ENCODE results near the gene NT5C1B. TPM values are rescaled to one million over a fixed set of nuclear protein-coding genes. Genes with fewer than 3 reads are reported as not detected.

NT5C1B gene
- polyA plus RNA-seq, 2 of the 4 experiments (the other 2 are of a cell fraction), result not detected

DNA sequence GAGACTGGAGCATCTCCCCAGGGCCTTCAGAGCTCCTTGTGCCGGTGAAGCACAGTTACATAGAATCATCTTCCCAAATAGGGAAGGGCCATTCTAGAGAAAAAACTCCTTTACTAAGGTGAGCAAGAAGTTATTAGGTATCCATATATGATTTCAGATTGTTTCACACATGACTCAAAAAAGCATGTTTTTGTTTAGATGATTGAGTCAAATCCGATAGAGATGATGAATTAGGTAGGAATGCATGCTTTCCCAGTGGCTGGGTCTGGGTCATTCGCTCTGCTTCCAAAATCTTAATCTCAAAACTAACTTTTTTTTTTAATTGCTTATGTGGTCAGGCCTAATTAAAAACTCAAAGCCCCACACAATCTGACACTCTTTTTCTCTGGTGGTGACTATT is 3.8 kb downstream of the NT5C1B start (continued):
- TF ChIP-seq, protein P1, sequence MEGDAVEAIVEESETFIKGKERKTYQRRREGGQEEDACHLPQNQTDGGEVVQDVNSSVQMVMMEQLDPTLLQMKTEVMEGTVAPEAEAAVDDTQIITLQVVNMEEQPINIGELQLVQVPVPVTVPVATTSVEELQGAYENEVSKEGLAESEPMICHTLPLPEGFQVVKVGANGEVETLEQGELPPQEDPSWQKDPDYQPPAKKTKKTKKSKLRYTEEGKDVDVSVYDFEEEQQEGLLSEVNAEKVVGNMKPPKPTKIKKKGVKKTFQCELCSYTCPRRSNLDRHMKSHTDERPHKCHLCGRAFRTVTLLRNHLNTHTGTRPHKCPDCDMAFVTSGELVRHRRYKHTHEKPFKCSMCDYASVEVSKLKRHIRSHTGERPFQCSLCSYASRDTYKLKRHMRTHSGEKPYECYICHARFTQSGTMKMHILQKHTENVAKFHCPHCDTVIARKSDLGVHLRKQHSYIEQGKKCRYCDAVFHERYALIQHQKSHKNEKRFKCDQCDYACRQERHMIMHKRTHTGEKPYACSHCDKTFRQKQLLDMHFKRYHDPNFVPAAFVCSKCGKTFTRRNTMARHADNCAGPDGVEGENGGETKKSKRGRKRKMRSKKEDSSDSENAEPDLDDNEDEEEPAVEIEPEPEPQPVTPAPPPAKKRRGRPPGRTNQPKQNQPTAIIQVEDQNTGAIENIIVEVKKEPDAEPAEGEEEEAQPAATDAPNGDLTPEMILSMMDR (IDR thresholded peaks at IDR 0.05), result no peak
- TF ChIP-seq POLR2A (IDR thresholded peaks at IDR 0.05; ENCODE audit: low read length) (no peak), HOXB13 (CRISPR knock-in tag; IDR thresholded peaks at IDR 0.05; ENCODE audit: low read depth) (no peak), FOSB (CRISPR knock-in tag; IDR thresholded peaks at IDR 0.05) (no peak), ZSCAN20 (CRISPR knock-in tag; IDR thresholded peaks at IDR 0.05) (no peak), TFCP2L1 (CRISPR knock-in tag; IDR thresholded peaks at IDR 0.05) (no peak), RFX5 (IDR thresholded peaks at IDR 0.05) (no peak), MYC (IDR thresholded peaks at IDR 0.05; ENCODE audit: borderline replicate concordance, low read length) (no peak)

DNA sequence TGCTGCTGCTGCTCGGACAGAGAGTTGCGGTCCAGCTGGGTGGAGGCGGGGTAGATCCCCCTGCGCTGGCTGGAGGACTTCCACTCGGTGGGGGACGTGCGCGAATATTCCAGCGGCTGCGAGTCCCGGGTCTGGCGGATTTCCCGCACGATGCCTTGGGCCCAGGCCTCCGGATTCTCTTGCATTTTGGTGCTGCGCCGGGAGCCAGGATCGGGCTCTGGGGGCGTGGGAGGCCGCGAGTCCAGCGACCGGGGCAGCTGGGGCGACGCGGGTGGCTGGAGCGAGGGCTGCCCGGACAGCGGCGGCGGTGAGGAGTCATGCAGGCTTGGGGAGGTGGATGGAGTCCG is 4.8 kb downstream of the NT5C1B start:
- WGBS (ENCODE audit: missing lambda C conversion rate), result 86% methylated on average over 31 of the region's 32 CpGs

DNA sequence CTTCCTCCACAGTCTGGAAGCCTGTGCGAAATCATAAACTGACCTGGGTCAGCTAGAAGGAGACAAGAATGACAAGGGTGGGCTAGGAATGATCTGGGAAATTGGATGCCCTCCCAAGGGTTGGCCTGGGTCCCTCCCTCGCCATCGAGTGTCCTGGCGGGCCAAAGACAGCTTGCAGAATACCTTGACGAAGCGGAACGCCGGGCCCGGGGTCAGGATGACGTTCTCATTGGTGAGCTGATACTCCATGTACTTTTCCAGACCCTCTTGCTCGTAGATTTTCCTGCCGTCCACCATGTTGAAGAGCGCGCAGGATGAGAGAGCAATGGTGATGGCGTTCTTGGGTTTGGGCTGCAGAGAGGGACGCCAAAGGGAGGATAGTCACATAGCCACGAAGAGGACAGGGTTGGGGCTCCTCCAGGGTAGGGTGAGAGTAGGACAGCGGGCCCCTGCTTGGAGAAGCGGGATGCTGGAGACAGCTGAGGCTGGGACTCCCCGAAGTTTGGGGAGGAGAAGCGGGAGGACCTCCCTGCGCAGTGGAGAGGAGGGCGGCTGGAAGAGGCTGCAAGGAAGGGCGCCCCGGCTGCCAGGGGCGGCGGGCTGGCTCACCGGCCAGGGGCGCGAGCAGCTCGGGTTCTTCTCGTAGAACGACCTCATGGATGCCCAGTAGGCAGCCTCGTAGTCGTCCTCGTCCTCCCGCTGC is 5.3 kb downstream of the NT5C1B start:
- DNase-seq (ENCODE audit: low read depth in 1 of 2, low spot score in 1 of 2) (no peak), FAIRE-seq (no peak), ATAC-seq (no peak)
- no peaks in the 10 kb centered on the region for H3K4me1 ChIP-seq
- WGBS (ENCODE audit: missing lambda C conversion rate), result 64% methylated on average over 37 of the region's 37 CpGs
- H3K4me3 ChIP-seq, result no peak overlapping the region
- POLR2A ChIA-PET, result no interaction called here
- H3K27ac ChIP-seq, result no peak overlapping the region
- CTCF ChIA-PET, result no interaction called here
- 0 out of 3 replicates have a peak, but pooled peaks cover 4% of the 10 kb centered on the region for H3K9me3 ChIP-seq
- no peak overlapping the region for H3K4me2 ChIP-seq
- TF ChIP-seq SMC3 (IDR thresholded peaks at IDR 0.05), result no peak
- no peak for TF ChIP-seq RCOR1 (IDR thresholded peaks at IDR 0.05; ENCODE audit: low read depth, low read length)
- TF ChIP-seq MAFK (IDR thresholded peaks at IDR 0.05; ENCODE audit: partially characterized antibody), result no peak
- no peak for TF ChIP-seq EHMT2 (IDR thresholded peaks at IDR 0.05; ENCODE audit: low read depth)
- no peak for TF ChIP-seq ESRRA (IDR thresholded peaks at IDR 0.05; ENCODE audit: borderline replicate concordance, low read length)
- no peak for TF ChIP-seq EHF (CRISPR knock-in tag; IDR thresholded peaks at IDR 0.05)
- TF ChIP-seq HOXA7 (CRISPR knock-in tag; IDR thresholded peaks at IDR 0.05), result no peak
- no peak for TF ChIP-seq BHLHE40 (IDR thresholded peaks at IDR 0.05; ENCODE audit: low read depth, low read length)
- TF ChIP-seq HDAC2 (IDR thresholded peaks at IDR 0.05), result no peak
- no peak for TF ChIP-seq JUNB (IDR thresholded peaks at IDR 0.05)
- no peak for TF ChIP-seq CBX2 (IDR thresholded peaks at IDR 0.05; ENCODE audit: borderline replicate concordance, low read depth)
- TF ChIP-seq, protein P2, sequence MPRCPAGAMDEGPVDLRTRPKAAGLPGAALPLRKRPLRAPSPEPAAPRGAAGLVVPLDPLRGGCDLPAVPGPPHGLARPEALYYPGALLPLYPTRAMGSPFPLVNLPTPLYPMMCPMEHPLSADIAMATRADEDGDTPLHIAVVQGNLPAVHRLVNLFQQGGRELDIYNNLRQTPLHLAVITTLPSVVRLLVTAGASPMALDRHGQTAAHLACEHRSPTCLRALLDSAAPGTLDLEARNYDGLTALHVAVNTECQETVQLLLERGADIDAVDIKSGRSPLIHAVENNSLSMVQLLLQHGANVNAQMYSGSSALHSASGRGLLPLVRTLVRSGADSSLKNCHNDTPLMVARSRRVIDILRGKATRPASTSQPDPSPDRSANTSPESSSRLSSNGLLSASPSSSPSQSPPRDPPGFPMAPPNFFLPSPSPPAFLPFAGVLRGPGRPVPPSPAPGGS (IDR thresholded peaks at IDR 0.05), result no peak
- no peak for TF ChIP-seq ZC3H11A (IDR thresholded peaks at IDR 0.05)
- TF ChIP-seq, protein P3, sequence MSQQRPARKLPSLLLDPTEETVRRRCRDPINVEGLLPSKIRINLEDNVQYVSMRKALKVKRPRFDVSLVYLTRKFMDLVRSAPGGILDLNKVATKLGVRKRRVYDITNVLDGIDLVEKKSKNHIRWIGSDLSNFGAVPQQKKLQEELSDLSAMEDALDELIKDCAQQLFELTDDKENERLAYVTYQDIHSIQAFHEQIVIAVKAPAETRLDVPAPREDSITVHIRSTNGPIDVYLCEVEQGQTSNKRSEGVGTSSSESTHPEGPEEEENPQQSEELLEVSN (IDR thresholded peaks at IDR 0.05; ENCODE audit: borderline replicate concordance, low read depth), result no peak
- no peak for TF ChIP-seq MYC (IDR thresholded peaks at IDR 0.05; ENCODE audit: borderline replicate concordance, low read length)
- no peak for TF ChIP-seq POLR2AphosphoS2 (conservative IDR thresholded peaks at IDR 0.05; ENCODE audit: low read length)

More for the DNA sequence above, 4.8 kb downstream of the NT5C1B start:
- 0 out of 3 replicates have a peak, but pooled peaks cover 4% of the 10 kb centered on the region for H3K9me3 ChIP-seq
- CTCF ChIA-PET, result no interaction called here
- POLR2A ChIA-PET, result no interaction called here
- FAIRE-seq (no peak), DNase-seq (ENCODE audit: low read depth in 1 of 2, low spot score in 1 of 2) (no peak), ATAC-seq (no peak)
- H3K4me3 ChIP-seq, result no peak overlapping the region
- H3K4me2 ChIP-seq, result no peak overlapping the region
- H3K4me1 ChIP-seq, result no peaks in the 10 kb centered on the region
- H3K27ac ChIP-seq, result no peak overlapping the region
- TF ChIP-seq, protein P4, sequence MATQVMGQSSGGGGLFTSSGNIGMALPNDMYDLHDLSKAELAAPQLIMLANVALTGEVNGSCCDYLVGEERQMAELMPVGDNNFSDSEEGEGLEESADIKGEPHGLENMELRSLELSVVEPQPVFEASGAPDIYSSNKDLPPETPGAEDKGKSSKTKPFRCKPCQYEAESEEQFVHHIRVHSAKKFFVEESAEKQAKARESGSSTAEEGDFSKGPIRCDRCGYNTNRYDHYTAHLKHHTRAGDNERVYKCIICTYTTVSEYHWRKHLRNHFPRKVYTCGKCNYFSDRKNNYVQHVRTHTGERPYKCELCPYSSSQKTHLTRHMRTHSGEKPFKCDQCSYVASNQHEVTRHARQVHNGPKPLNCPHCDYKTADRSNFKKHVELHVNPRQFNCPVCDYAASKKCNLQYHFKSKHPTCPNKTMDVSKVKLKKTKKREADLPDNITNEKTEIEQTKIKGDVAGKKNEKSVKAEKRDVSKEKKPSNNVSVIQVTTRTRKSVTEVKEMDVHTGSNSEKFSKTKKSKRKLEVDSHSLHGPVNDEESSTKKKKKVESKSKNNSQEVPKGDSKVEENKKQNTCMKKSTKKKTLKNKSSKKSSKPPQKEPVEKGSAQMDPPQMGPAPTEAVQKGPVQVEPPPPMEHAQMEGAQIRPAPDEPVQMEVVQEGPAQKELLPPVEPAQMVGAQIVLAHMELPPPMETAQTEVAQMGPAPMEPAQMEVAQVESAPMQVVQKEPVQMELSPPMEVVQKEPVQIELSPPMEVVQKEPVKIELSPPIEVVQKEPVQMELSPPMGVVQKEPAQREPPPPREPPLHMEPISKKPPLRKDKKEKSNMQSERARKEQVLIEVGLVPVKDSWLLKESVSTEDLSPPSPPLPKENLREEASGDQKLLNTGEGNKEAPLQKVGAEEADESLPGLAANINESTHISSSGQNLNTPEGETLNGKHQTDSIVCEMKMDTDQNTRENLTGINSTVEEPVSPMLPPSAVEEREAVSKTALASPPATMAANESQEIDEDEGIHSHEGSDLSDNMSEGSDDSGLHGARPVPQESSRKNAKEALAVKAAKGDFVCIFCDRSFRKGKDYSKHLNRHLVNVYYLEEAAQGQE (IDR thresholded peaks at IDR 0.05), result no peak
- TF ChIP-seq ZFP36 (IDR thresholded peaks at IDR 0.05; ENCODE audit: borderline replicate concordance, partially characterized antibody) (no peak), CBX2 (IDR thresholded peaks at IDR 0.05; ENCODE audit: borderline replicate concordance, low read depth) (no peak), POLR2AphosphoS2 (conservative IDR thresholded peaks at IDR 0.05; ENCODE audit: low read length) (no peak), FOXS1 (CRISPR knock-in tag; IDR thresholded peaks at IDR 0.05) (no peak), PHF8 (IDR thresholded peaks at IDR 0.05; ENCODE audit: borderline replicate concordance, low read depth) (no peak)

Data from A549 (cell line).